Activated effector memory CD4-positive, alpha-beta T cell treated with Interleukin-2 at 50 U/mL for 16 hours (primary cell): ENCODE results near the gene SPATA24.
"Not testable (repeated sequence)": the region's sequence is repeated elsewhere in the genome, so short reads cannot be mapped to it uniquely, and the experiment has no call there.

Experiments used
- DNase-seq: peaks from one replicate; pipeline ENCODE4 v3.0.0-alpha.2; 2020

SPATA24 gene

GRCh38 chr5:139416651-139417050 is 12.8 kb upstream of the SPATA24 start:
- DNase-seq = no peak

- DNase-seq = no peak
These were observed 12.0 kb upstream of the SPATA24 start for GRCh38 chr5:139415869-139416268.

- DNase-seq = no peak
These were observed 11.5 kb upstream of the SPATA24 start for GRCh38 chr5:139415221-139415861.

- DNase-seq = no peak
These were observed 10.8 kb upstream of the SPATA24 start for GRCh38 chr5:139414581-139415130.

- no peak for DNase-seq
These were observed 10.1 kb upstream of the SPATA24 start for GRCh38 chr5:139413963-139414362.

DNA sequence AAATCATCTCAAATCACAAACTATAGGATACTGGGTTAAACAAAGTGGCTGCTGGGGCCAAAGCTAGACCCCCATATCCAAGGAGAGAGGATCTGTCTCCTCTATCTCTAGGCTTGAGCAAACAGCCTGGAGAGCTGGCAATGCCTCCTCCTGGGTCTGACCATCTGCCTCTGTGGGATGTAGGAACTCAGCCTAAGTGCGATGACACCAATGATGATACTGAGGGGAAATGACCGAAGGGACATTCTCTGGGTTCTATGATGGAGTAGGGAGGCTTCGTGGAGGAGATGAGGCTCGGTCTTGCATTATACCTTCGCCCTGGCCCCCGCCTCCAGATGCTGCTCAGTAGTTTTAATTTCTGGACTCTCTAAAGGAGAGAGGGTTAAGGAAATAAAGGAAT is 9.3 kb upstream of the SPATA24 start:
- no peak for DNase-seq

- DNase-seq = no peak
These were observed 7.3 kb upstream of the SPATA24 start for GRCh38 chr5:139410993-139411828.

DNA sequence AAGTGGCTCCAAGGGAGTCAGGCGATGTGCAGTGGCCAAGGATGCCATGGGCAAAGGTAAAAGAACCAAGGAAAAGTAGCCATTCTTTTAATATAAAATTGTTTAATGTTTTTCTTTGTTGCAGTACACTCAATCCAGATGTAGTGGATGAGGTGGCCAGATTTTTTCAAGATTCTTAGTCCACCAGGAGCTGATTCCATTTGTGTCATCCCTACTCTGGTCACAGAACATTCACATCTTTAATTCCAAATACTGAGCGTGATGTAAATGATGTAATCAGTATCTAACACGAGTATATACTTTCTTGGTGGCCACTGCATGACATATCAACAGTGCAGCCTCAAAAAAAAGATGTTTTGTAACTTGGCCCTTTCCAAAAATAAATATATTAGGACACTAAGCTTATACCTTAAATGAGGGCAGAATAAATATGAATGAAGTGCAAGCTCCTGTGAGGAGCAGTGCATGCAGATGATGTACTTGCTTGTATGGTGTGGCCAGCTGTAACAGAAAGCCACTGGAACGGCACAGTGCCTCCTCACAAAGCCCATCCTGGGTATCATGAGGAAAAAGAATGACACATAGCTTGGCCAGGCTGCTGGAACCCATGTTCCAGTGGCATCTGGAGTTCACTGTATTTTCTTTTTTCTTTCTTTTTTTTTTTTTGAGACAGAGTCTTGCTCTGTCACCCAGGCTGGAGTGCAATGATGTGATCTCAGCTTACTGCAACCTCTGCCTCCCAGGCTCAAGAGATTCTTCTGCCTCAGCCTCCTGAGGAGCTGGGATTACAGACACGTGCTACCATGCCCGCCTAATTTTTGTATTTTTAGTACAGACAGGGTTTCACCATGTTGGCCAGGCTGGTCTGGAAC is 6.5 kb upstream of the SPATA24 start:
- DNase-seq = no peak

DNA sequence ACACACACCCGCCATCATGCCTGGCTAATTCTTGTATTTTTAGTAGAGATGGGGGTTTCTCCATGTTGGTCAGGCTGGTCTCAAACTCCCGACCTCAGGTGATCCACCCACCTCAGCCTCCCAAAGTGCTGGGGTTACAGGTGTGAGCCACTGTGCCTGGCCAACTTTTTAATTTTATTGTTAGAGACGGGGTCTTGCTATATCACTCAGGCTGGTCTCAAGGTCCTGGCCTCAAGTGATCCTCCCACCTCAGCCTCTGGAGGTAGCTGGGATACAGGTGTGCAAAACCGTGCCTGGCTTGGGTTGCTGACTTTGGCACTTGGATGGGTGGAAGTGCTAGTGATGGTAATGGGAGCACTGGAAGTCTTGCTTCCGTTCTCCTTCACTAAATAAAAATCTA is 5.2 kb upstream of the SPATA24 start:
- not testable (repeated sequence) for DNase-seq

- no peak for DNase-seq
These were observed 4.3 kb upstream of the SPATA24 start for GRCh38 chr5:139408191-139408590.

DNA sequence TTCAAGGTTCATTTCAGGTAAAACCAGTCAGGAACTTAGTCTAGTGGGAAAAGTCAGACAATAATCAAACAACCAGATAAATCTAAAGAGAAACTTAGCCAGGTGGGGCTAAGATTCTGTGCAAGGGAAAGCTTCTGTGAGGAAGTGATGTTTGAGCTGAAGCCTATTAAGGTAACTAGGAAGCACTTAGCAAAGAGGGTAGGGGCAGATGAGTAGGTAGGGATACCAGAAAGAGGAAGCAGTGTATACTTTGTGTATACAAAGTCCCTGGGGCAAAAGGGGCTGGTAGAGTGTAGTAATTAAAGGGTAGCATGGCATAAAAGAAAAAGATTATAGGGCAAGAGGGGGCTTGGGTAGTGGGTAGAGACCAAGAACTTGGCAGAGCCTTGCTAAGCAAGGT is 3.6 kb upstream of the SPATA24 start:
- DNase-seq = no peak

GRCh38 chr5:139406963-139407362 is 3.1 kb upstream of the SPATA24 start:
- no peak for DNase-seq

DNA sequence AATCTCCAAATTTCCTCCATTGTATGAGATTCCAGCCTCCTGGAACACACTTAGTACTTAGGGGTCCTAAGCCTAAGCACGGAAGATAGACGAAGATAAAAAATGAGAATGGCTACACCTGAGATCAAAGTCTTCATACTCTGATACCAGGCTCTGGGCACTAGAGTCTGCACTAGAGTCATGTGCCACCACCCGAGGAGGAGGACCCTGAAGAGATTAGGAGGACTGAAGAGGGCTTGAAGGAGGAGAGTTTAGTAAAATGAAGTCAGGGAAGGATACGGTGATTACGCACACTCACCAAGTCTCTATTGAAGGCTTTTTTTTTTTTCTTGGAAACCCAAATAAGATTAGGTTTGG is 573 bp upstream of the SPATA24 start:
- no peak for DNase-seq

GRCh38 chr5:139403418-139403786 is 487 bp downstream of the SPATA24 start:
- DNase-seq = no peak

DNA sequence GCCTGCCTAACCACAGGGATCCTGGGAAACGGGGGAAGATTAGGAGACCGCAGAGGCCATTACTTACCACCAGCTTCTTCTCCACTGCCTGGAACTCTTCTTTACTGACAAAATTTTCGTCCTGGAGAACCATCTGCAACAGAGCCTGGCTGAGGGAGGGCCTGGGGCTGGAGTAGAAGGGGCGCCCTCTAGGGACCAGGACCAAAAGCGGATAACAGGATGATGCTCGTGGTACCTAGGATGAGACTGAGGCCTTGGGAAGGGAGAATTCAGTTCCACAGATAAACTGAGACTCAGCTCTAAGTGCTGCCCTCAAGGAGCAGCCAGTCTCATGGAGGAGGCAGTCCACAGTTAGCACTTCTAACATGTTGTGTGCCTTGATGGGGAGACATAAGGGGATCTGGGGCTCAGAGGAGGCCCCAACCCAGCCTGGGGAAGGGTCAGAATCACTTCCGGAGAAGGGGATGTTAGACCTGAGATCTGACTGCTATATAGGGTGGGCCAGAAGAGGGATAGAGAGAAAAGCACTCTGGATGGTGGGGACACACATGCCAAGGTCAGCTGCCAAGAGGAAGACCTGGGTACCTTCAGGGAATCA is 1.2 kb downstream of the SPATA24 start:
- no peak for DNase-seq

DNA sequence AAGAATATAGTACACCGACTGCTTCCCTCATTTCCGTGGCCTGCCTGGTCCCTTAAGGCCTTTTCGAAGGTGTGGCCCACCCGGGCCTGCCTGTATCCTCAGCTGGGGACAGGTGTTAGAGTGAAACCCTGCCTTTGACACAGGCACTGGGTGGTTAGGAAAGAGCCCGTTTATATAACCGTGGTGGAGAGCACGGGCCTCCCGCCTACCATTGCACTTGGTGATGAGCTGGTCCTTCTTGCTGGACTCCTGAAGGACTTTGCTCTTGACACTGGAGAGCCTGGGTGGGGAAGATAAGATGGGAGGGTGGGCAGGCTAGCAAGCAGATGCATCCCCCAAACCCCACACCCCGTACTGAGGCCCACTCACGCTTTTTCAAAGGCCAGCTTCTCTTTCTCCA is 2.3 kb downstream of the SPATA24 start:
- no peak for DNase-seq

DNA sequence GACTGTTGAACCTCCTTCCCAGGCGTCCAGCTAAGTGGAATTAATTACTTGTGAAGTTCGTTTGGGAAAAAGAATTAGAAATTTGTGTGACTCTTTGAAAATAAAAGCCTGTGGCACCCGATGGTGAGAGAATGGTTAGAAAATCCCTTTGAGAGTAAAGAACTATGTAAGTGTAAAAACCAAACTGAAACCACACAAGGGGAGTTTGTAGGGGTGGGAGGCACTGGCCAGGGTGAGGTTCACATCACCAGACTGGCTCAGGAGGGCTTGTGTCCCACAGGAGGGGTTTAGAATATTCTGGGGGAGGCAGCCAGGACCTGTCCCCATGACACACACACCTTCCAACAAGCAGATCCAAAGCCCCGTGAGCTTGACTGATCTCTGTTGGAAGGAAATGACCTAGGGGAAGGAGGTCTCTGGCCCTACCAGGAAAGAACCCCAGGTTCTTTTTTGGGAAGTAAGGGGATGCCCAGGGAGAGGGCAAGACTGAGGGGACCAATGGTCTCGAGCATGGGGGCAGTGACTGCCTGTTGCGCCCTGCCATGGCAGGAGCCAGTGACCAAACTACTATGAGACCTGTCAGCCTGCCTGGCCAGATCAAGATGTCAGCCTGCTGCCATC is 4.3 kb downstream of the SPATA24 start:
- no peak for DNase-seq

DNA sequence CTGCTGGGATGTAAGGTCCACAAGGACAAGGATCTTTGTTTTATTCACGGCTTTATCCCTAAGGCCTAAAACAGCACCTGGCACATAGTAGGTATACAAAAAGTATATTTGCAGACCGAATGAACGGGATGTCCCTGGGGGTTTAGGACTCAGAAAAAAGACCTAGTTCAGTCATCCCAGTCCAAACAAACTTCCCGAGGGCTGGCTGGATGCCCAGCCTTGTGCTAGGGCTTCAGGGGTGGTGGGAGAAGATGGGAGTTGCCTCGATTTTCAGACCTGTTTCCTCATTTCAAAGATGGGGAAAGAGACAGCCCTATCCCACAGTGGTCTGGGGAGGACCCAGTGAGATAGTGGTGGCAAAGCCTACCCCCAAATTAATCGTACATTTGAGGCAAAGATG is 6.0 kb downstream of the SPATA24 start:
- no peak for DNase-seq

DNA sequence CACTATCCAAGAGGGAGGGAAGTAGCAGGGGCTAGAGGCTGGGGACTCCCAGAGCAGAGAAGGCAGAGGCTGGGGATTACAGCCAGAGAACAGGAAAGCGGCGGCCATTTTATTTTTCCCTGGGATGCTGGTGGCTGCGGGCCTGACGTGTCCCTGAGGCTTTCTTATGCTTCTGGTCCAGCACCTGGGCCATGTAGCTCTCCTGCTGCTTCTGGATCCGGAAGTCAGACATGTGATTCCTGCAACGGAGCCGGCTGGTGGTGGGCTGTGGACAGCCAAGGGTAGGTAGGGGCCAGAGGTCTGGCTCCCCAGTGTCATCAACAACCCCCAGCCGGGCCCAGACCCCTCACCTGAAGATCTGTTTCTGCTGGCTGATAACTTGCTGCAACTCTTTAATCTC is 7.2 kb downstream of the SPATA24 start:
- no peak for DNase-seq

- no peak for DNase-seq
These were observed 7.8 kb downstream of the SPATA24 start for GRCh38 chr5:139395844-139396640.
